ENCODE measurements around the gene SPO11. TPM values are rescaled to one million over a fixed set of nuclear protein-coding genes. Genes with fewer than 3 reads are reported as not detected.

SPO11 gene
- total RNA-seq, 1 experiment from 2014 or later = not detected

DNA sequence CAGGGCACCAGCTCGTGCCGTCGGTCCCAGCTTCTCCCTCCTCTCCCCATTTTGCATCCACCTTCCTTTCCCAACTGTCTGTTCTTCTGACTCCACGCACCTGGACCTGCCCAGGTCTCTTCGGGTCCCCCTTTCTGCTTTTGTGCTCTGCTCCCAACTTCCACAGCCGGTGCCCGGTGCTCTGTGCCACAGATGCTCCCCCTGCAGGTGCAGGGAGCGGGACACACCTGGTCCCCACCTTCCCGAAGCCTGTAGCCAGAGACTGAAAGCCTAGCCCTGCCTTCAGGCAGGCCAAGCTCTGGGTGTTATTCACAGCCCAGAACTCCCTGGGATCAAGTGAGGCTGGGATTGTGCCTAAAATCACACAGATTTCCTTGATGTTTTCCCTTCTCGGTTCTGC is 38.6 kb upstream of the SPO11 start:
- Histone ChIP-seq H3K9me3 (ENCODE audit: low read length) (no peaks in the 10 kb centered on the region), H3K9me2 (replicated peaks; ENCODE audit: low read length) (no peaks in the 10 kb centered on the region), H3K27me3 (ENCODE audit: low read length) (peaks cover 98% of the 10 kb centered on the region), H3K4me3 (ENCODE audit: low read length) (no peak overlapping the region), H3K4me1 (ENCODE audit: insufficient read depth, low read length) (no peaks in the 10 kb centered on the region), H2AFZ (ENCODE audit: low read length) (no peak overlapping the region), H3K4me2 (ENCODE audit: low read length) (no peak overlapping the region), H3F3A (ENCODE audit: low read length, unreplicated experiment) (no peaks in the 10 kb centered on the region), H3K79me2 (ENCODE audit: low read length) (no peaks in the 10 kb centered on the region), H3K36me3 (ENCODE audit: low read depth, low read length) (no peaks in the 10 kb centered on the region), H4K20me1 (ENCODE audit: low read length) (no peaks in the 10 kb centered on the region), H3K27ac (ENCODE audit: low read length) (no peak overlapping the region), H3K9ac (ENCODE audit: low read length) (no peak overlapping the region)
- ATAC-seq = peak; percentile 38; the same call in 1 of the 2 replicates
- intact Hi-C loops (cut with micrococcal nuclease) = no loop called here
- no TSS peak for BruUV-seq (replicated peaks)
- ChIA-PET CTCF (no interaction called here), POLR2A (ENCODE audit: unreplicated experiment) (no interaction called here)
- no peak for TF ChIP-seq EZH2phosphoT487 (IDR thresholded peaks at IDR 0.05; ENCODE audit: borderline replicate concordance, low read length)
- TF ChIP-seq, protein P1, sequence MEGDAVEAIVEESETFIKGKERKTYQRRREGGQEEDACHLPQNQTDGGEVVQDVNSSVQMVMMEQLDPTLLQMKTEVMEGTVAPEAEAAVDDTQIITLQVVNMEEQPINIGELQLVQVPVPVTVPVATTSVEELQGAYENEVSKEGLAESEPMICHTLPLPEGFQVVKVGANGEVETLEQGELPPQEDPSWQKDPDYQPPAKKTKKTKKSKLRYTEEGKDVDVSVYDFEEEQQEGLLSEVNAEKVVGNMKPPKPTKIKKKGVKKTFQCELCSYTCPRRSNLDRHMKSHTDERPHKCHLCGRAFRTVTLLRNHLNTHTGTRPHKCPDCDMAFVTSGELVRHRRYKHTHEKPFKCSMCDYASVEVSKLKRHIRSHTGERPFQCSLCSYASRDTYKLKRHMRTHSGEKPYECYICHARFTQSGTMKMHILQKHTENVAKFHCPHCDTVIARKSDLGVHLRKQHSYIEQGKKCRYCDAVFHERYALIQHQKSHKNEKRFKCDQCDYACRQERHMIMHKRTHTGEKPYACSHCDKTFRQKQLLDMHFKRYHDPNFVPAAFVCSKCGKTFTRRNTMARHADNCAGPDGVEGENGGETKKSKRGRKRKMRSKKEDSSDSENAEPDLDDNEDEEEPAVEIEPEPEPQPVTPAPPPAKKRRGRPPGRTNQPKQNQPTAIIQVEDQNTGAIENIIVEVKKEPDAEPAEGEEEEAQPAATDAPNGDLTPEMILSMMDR (conservative IDR thresholded peaks at IDR 0.05; ENCODE audit: low read depth, low read length) = peak; percentile 61
- DNase-seq = peak; percentile 30

DNA sequence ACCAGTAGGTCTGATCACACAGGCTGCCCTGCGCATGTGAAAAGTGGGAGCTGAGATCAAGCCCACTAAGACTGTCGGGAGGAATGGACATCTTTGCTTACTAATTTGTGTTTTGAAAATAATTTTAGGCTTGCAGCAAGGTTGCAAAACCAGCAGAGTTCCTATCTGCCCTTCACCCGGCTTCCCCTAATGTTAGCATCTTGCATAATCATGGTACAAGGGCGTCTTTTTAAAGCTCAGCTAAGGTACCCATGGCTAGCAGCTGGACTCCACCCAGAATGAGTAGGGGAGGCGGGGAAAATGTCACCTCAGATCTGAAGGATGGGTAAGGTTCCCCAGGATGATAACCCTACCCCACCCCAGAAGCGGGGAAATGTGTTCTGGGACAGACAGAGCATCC is 37.9 kb upstream of the SPO11 start:
- Histone ChIP-seq H3F3A (ENCODE audit: low read length, unreplicated experiment) (no peaks in the 10 kb centered on the region), H2AFZ (ENCODE audit: low read length) (no peak overlapping the region), H3K4me1 (ENCODE audit: insufficient read depth, low read length) (no peaks in the 10 kb centered on the region), H3K4me2 (ENCODE audit: low read length) (no peak overlapping the region), H3K79me2 (ENCODE audit: low read length) (no peaks in the 10 kb centered on the region), H3K9me3 (ENCODE audit: low read length) (no peaks in the 10 kb centered on the region), H3K36me3 (ENCODE audit: low read depth, low read length) (no peaks in the 10 kb centered on the region), H3K9me2 (replicated peaks; ENCODE audit: low read length) (no peaks in the 10 kb centered on the region), H3K27me3 (ENCODE audit: low read length) (peaks cover 96% of the 10 kb centered on the region), H4K20me1 (ENCODE audit: low read length) (no peaks in the 10 kb centered on the region), H3K4me3 (ENCODE audit: low read length) (no peak overlapping the region), H3K27ac (ENCODE audit: low read length) (no peak overlapping the region), H3K9ac (ENCODE audit: low read length) (no peak overlapping the region)
- CTCF ChIA-PET = no interaction called here
- POLR2A ChIA-PET (ENCODE audit: unreplicated experiment) = no interaction called here
- ATAC-seq (no peak), DNase-seq (no peak)
- intact Hi-C loops (cut with micrococcal nuclease) = no loop called here
- no peak for TF ChIP-seq EZH2 (IDR thresholded peaks at IDR 0.05; ENCODE audit: low read length, unreplicated experiment)
- TF ChIP-seq, protein P1 (conservative IDR thresholded peaks at IDR 0.05; ENCODE audit: low read depth, low read length) = no peak
- no peak for TF ChIP-seq EZH2phosphoT487 (IDR thresholded peaks at IDR 0.05; ENCODE audit: borderline replicate concordance, low read length)
- no TSS peak for BruUV-seq (replicated peaks)

DNA sequence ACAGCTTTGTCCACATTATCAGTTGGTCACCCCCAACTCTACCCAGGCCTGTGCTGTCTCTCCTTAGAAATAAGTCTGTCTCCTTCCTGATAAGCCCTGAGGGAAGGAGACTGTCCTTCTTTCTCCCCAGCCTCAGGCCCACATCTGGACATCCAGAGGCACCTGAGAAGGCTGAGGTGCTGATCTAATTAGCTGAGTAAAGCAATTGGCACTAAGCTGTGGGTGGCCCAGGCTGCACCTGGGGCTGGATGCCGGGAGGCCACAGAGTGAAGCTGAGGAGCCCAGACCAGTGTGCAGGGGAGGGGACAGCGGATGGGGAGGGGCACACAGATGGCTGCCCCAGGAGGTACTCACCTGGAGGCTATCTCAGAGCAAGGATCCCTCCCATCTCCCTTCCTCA is 37.0 kb upstream of the SPO11 start:
- H3K4me2 ChIP-seq (ENCODE audit: low read length) = no peak overlapping the region
- POLR2A ChIA-PET (ENCODE audit: unreplicated experiment) = no interaction called here
- intact Hi-C loops (cut with micrococcal nuclease) = no loop called here

More for the DNA sequence above, 37.0 kb upstream of the SPO11 start:
- Histone ChIP-seq H4K20me1 (ENCODE audit: low read length) (no peaks in the 10 kb centered on the region), H2AFZ (ENCODE audit: low read length) (no peak overlapping the region), H3F3A (ENCODE audit: low read length, unreplicated experiment) (no peaks in the 10 kb centered on the region), H3K27ac (ENCODE audit: low read length) (no peak overlapping the region), H3K27me3 (ENCODE audit: low read length) (peaks cover 87% of the 10 kb centered on the region), H3K9me2 (replicated peaks; ENCODE audit: low read length) (no peaks in the 10 kb centered on the region), H3K4me1 (ENCODE audit: insufficient read depth, low read length) (no peaks in the 10 kb centered on the region), H3K36me3 (ENCODE audit: low read depth, low read length) (no peaks in the 10 kb centered on the region), H3K79me2 (ENCODE audit: low read length) (no peaks in the 10 kb centered on the region), H3K4me3 (ENCODE audit: low read length) (no peak overlapping the region), H3K9me3 (ENCODE audit: low read length) (no peaks in the 10 kb centered on the region), H3K9ac (ENCODE audit: low read length) (no peak overlapping the region)
- CTCF ChIA-PET = no interaction called here
- ATAC-seq = no peak
- TF ChIP-seq EZH2phosphoT487 (IDR thresholded peaks at IDR 0.05; ENCODE audit: borderline replicate concordance, low read length) (no peak), EZH2 (IDR thresholded peaks at IDR 0.05; ENCODE audit: low read length, unreplicated experiment) (no peak)
- TF ChIP-seq, protein P1 (conservative IDR thresholded peaks at IDR 0.05; ENCODE audit: low read depth, low read length) = no peak
- no peak for DNase-seq
- BruUV-seq (replicated peaks) = no TSS peak

Measured in PC-3 (cell line).